HEK293 (cell line): Measurements from ENCODE around the gene RBM19.
A peak's percentile ranks its signal among the peaks of the same experiment; 100 is the strongest.

ENCODE experiments used
- CTCF ChIP-seq: fragments of 450-650 bp; formaldehyde crosslinking; IDR thresholded peaks from 2 replicates; pipeline ENCODE4 v1.5.1; 2016; ENCODE audit warnings: missing biosample characterization, missing genetic modification characterization
- ELK4 ChIP-seq: IDR thresholded peaks from 2 replicates; pipeline ENCODE4 v1.6.1; 2011; ENCODE audit warnings: mild to moderate bottlenecking, low read depth, low read length, borderline replicate concordance
- GLI4 ChIP-seq: fragments of 450-650 bp; formaldehyde crosslinking; IDR thresholded peaks from 2 replicates; pipeline ENCODE4 v1.5.1; 2016; ENCODE audit warnings: missing biosample characterization, missing genetic modification characterization
- HOXA7 ChIP-seq: sonication (generic); formaldehyde crosslinking; IDR thresholded peaks from 2 replicates; pipeline ENCODE4 v1.8.1; 2022; ENCODE audit warnings: missing genetic modification reagents, borderline replicate concordance
- MEIS1 ChIP-seq: sonication (generic); formaldehyde crosslinking; IDR thresholded peaks from 2 replicates; pipeline ENCODE4 v1.8.1; 2022; ENCODE audit warnings: missing genetic modification reagents, mild to moderate bottlenecking, borderline replicate concordance
- PRDM10 ChIP-seq: fragments of 450-650 bp; formaldehyde crosslinking; IDR thresholded peaks from 2 replicates; pipeline ENCODE4 v1.5.1; 2016; ENCODE audit warnings: missing biosample characterization, missing genetic modification characterization
- ZBTB11 ChIP-seq: fragments of 450-650 bp; formaldehyde crosslinking; conservative IDR thresholded peaks from 2 replicates; pipeline ENCODE4 v1.5.1; 2016; ENCODE audit warnings: low read depth, missing biosample characterization, missing genetic modification characterization
- ZBTB48 ChIP-seq: fragments of 450-650 bp; formaldehyde crosslinking; IDR thresholded peaks from 2 replicates; pipeline ENCODE4 v1.5.1; 2016; ENCODE audit warnings: missing biosample characterization, missing genetic modification characterization
- ZFP3 ChIP-seq: fragments of 450-650 bp; formaldehyde crosslinking; IDR thresholded peaks from 2 replicates; pipeline ENCODE4 v1.5.1; 2016; ENCODE audit warnings: low read depth, missing biosample characterization, missing genetic modification characterization
- ZNF121 ChIP-seq: fragments of 450-650 bp; formaldehyde crosslinking; IDR thresholded peaks from 2 replicates; pipeline ENCODE4 v1.5.1; 2016; ENCODE audit warnings: missing biosample characterization, missing genetic modification characterization
- ZNF155 ChIP-seq: fragments of 450-650 bp; formaldehyde crosslinking; IDR thresholded peaks from 2 replicates; pipeline ENCODE4 v1.5.1; 2016; ENCODE audit warnings: missing biosample characterization, missing genetic modification characterization
- ZNF174 ChIP-seq: fragments of 450-650 bp; formaldehyde crosslinking; IDR thresholded peaks from 2 replicates; pipeline ENCODE4 v1.5.0; 2017; ENCODE audit warnings: missing biosample characterization, mild to moderate bottlenecking, missing genetic modification characterization
- ZNF175 ChIP-seq: fragments of 450-650 bp; formaldehyde crosslinking; IDR thresholded peaks from 2 replicates; pipeline ENCODE4 v1.5.1; 2016; ENCODE audit warnings: missing biosample characterization, missing genetic modification characterization
- ZNF19 ChIP-seq: fragments of 450-650 bp; formaldehyde crosslinking; IDR thresholded peaks from 2 replicates; pipeline ENCODE4; 2016; ENCODE audit warnings: missing biosample characterization, missing genetic modification characterization, low read depth
- ZNF223 ChIP-seq: fragments of 450-650 bp; formaldehyde crosslinking; IDR thresholded peaks from 2 replicates; pipeline ENCODE4 v1.5.1; 2016; ENCODE audit warnings: missing biosample characterization, missing genetic modification characterization
- ZNF24 ChIP-seq: fragments of 450-650 bp; formaldehyde crosslinking; IDR thresholded peaks from 2 replicates; pipeline ENCODE4 v1.5.1; 2016; ENCODE audit warnings: missing biosample characterization, missing genetic modification characterization
- ZNF248 ChIP-seq: fragments of 450-650 bp; formaldehyde crosslinking; IDR thresholded peaks from 2 replicates; pipeline ENCODE4 v1.5.1; 2017; ENCODE audit warnings: missing biosample characterization, missing genetic modification characterization
- ZNF335 ChIP-seq: fragments of 450-650 bp; formaldehyde crosslinking; conservative IDR thresholded peaks from 2 replicates; pipeline ENCODE4 v1.5.1; 2016; ENCODE audit warnings: missing biosample characterization, missing genetic modification characterization
- ZNF341 ChIP-seq: fragments of 450-650 bp; formaldehyde crosslinking; IDR thresholded peaks from 2 replicates; pipeline ENCODE4; 2016; ENCODE audit warnings: low read depth, missing biosample characterization, missing genetic modification characterization
- ZNF366 ChIP-seq: fragments of 450-650 bp; formaldehyde crosslinking; conservative IDR thresholded peaks from 2 replicates; pipeline ENCODE4 v1.5.1; 2016; ENCODE audit warnings: missing biosample characterization, missing genetic modification characterization
- ZNF404 ChIP-seq: fragments of 450-650 bp; formaldehyde crosslinking; IDR thresholded peaks from 2 replicates; pipeline ENCODE4 v1.5.1; 2017; ENCODE audit warnings: missing biosample characterization, missing genetic modification characterization
- ZNF423 ChIP-seq: fragments of 450-650 bp; formaldehyde crosslinking; IDR thresholded peaks from 2 replicates; pipeline ENCODE4 v1.5.1; 2016; ENCODE audit warnings: missing biosample characterization, missing genetic modification characterization
- ZNF549 ChIP-seq: fragments of 450-650 bp; IDR thresholded peaks from 2 replicates; pipeline ENCODE4 v1.5.1; 2018; ENCODE audit warnings: missing biosample characterization, missing genetic modification characterization, mild to moderate bottlenecking, inconsistent platforms, moderate library complexity
- ZNF596 ChIP-seq: fragments of 450-650 bp; IDR thresholded peaks from 2 replicates; pipeline ENCODE4 v1.5.0; 2018; ENCODE audit warnings: missing biosample characterization, mild to moderate bottlenecking, missing genetic modification characterization, moderate library complexity
- ZNF624 ChIP-seq: fragments of 450-650 bp; formaldehyde crosslinking; IDR thresholded peaks from 2 replicates; pipeline ENCODE4 v1.5.1; 2017; ENCODE audit warnings: missing biosample characterization, missing genetic modification characterization
- ZNF660 ChIP-seq: fragments of 450-650 bp; IDR thresholded peaks from 2 replicates; pipeline ENCODE4 v1.5.1; 2018; ENCODE audit warnings: missing biosample characterization, mild to moderate bottlenecking, missing genetic modification characterization
- ZNF792 ChIP-seq: fragments of 450-650 bp; formaldehyde crosslinking; IDR thresholded peaks from 2 replicates; pipeline ENCODE4 v1.5.1; 2016; ENCODE audit warnings: missing biosample characterization, missing genetic modification characterization
- ZNF837 ChIP-seq: fragments of 450-650 bp; formaldehyde crosslinking; IDR thresholded peaks from 2 replicates; pipeline ENCODE4 v1.5.1; 2016; ENCODE audit warnings: missing biosample characterization, missing genetic modification characterization
- ZSCAN30 ChIP-seq: fragments of 450-650 bp; IDR thresholded peaks from 2 replicates; pipeline ENCODE4 v1.5.1; 2018; ENCODE audit warnings: missing biosample characterization, mild to moderate bottlenecking, missing genetic modification characterization, moderate library complexity
- TF ChIP-seq, protein P1 (sequence below): fragments of 450-650 bp; formaldehyde crosslinking; IDR thresholded peaks from 2 replicates; pipeline ENCODE4 v1.5.1; 2016; ENCODE audit warnings: missing biosample characterization, missing genetic modification characterization

RBM19 gene

DNA sequence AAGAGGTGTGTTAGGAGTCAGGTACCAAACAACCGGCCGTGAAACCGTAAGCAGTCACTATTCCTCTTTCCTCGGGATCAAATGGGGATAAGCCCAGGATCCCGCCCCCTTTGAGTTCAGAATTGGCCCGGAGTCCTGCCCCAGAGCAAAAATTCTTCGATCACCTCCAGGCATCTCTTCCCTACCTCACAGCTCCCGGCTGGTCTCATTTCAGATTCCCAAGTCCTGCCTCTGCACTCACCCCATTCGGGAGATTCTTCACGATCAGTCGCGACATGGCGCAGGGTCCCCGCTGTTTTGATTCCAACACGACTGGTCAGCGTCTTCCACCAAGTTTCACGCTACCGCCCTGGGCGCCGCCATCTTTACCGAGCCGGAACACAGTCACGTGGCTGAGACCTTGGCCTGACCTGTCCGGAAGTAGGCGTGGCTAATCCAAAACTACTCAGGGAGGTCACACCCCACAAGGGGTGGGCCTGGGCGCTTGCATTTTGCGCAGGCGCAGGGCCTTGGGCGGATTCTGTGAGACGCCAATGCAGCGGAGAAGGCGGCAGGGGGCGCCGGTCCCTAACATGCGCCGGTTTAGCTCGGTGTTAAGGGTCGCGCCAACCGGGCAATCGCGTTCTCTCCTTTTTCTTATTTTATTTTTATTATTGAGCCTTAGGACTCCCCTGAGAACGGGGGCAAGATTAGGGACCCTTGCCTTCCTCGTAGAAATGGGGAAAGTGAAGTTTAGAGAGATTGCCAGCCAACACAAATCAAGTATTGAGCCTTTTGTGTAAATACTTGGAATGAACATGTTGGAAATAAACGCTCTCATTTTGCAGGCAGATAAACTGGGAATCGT is at the start of gene RBM19 (continued):
- no peak for TF ChIP-seq ZNF155 (tag by site-specific recombination)
- no peak for TF ChIP-seq ZNF624 (tag by site-specific recombination)
- no peak for TF ChIP-seq ZNF549
- TF ChIP-seq CTCF = peak; percentile 94
- TF ChIP-seq ZNF19 = no peak
- TF ChIP-seq ZNF366 (tag by site-specific recombination) = no peak
- peak; percentile 93 for TF ChIP-seq ELK4
- TF ChIP-seq ZNF423 = no peak
- TF ChIP-seq ZNF175 (tag by site-specific recombination) = no peak
- peak; percentile 98 for TF ChIP-seq ZNF24 (tag by site-specific recombination)
- TF ChIP-seq ZNF174 = no peak
- no peak for TF ChIP-seq ZNF341 (tag by site-specific recombination)
- TF ChIP-seq ZNF596 (tag by site-specific recombination) = no peak
- TF ChIP-seq PRDM10 = peak; percentile 68
- TF ChIP-seq ZNF837 (tag by site-specific recombination) = no peak
- TF ChIP-seq HOXA7 (CRISPR knock-in tag) = no peak
- TF ChIP-seq ZNF121 (tag by site-specific recombination) = no peak
- no peak for TF ChIP-seq GLI4 (tag by site-specific recombination)
- no peak for TF ChIP-seq ZNF248 (tag by site-specific recombination)
- TF ChIP-seq ZNF660 (tag by site-specific recombination) = peak; percentile 39; the same call in 1 of the 2 replicates
- peak; percentile 65 for TF ChIP-seq ZNF335
- TF ChIP-seq, protein P1, sequence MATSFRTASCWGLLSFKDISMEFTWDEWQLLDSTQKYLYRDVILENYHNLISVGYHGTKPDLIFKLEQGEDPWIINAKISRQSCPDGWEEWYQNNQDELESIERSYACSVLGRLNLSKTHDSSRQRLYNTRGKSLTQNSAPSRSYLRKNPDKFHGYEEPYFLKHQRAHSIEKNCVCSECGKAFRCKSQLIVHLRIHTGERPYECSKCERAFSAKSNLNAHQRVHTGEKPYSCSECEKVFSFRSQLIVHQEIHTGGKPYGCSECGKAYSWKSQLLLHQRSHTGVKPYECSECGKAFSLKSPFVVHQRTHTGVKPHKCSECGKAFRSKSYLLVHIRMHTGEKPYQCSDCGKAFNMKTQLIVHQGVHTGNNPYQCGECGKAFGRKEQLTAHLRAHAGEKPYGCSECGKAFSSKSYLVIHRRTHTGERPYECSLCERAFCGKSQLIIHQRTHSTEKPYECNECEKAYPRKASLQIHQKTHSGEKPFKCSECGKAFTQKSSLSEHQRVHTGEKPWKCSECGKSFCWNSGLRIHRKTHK = no peak
- TF ChIP-seq ZBTB11 = peak; percentile 37; the same call in 1 of the 2 replicates
- TF ChIP-seq ZSCAN30 = no peak
- no peak for TF ChIP-seq ZNF223 (tag by site-specific recombination)
- TF ChIP-seq ZFP3 = no peak
- TF ChIP-seq ZNF792 (tag by site-specific recombination) = no peak
- no peak for TF ChIP-seq MEIS1
- TF ChIP-seq ZBTB48 = peak; percentile 67; the same call in 1 of the 2 replicates
- TF ChIP-seq ZNF404 (tag by site-specific recombination) = no peak
